HUES6 (cell line): Measurements from ENCODE around the gene PDLIM1.
"Not testable (repeated sequence)": the region's sequence is repeated elsewhere in the genome, so short reads cannot be mapped to it uniquely, and the experiment has no call there.

Experiments
- H3K27ac ChIP-seq: 2 replicates; pipeline ENCODE4 v1.7.0; 2013; ENCODE audit warnings: low read depth, mild to moderate bottlenecking, low read length, inconsistent platforms
- H3K27me3 ChIP-seq: 2 replicates; pipeline ENCODE4 v1.6.1; 2013; ENCODE audit warnings: low read length; ENCODE audit not compliant: control insufficient read depth, insufficient read depth
- H3K36me3 ChIP-seq: 2 replicates; pipeline ENCODE4 v1.6.1; 2013; ENCODE audit warnings: low read length; ENCODE audit not compliant: control insufficient read depth, insufficient read depth
- H3K4me1 ChIP-seq: 2 replicates; pipeline ENCODE4 v1.6.1; 2013; ENCODE audit warnings: low read length; ENCODE audit not compliant: control insufficient read depth, insufficient read depth
- H3K4me3 ChIP-seq: 2 replicates; pipeline ENCODE4 v1.5.1; 2013; ENCODE audit warnings: low read depth, low read length
- H3K9ac ChIP-seq: one replicate; pipeline ENCODE4 v1.6.1; 2013; ENCODE audit warnings: mild to moderate bottlenecking, low read length
- H3K9me3 ChIP-seq: 2 replicates; pipeline ENCODE4 v1.6.1; 2013; ENCODE audit warnings: low read depth, low read length; ENCODE audit not compliant: control insufficient read depth, insufficient read depth

Gene PDLIM1

GRCh38 chr10:95225136-95225535 lies 65.7 kb downstream of the PDLIM1 start:
- no peak overlapping the region for H3K4me3 ChIP-seq
- H3K27ac ChIP-seq, result no peak overlapping the region
- H3K9me3 ChIP-seq, result no peaks in the 10 kb centered on the region
- H3K4me1 ChIP-seq, result peaks cover 29% of the 10 kb centered on the region
- H3K9ac ChIP-seq, result no peak overlapping the region
- H3K27me3 ChIP-seq, result no peaks in the 10 kb centered on the region
- H3K36me3 ChIP-seq, result peaks cover 8% of the 10 kb centered on the region

- no peak overlapping the region for H3K9ac ChIP-seq
- peaks cover 18% of the 10 kb centered on the region for H3K36me3 ChIP-seq
- no peaks in the 10 kb centered on the region for H3K27me3 ChIP-seq
- no peak overlapping the region for H3K4me3 ChIP-seq
- peaks cover under 1% of the 10 kb centered on the region; the same call in 1 of the 2 replicates for H3K9me3 ChIP-seq
- H3K4me1 ChIP-seq, result peaks cover 5% of the 10 kb centered on the region
- H3K27ac ChIP-seq, result peak overlapping the region; percentile 81
Measured at GRCh38 chr10:95221124-95221523, 69.7 kb downstream of the PDLIM1 start.

DNA sequence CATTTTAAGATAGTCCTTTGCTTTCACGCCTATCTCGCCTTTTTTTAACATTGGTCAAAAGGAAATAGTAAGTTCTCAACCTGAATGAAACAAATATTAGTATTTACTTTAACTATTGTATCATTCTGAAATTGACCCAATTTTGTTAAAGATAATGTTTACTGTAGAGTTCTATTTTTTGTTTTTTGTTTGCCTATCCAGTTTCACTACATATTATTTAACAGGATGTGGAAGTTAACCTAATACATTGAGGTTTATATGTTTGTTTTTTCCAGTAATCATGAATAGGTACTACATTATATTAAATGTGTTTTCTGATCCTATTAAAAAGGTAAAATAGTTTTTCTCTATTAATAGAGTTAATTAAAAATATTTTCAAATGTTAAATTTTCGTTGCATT lies 70.3 kb downstream of the PDLIM1 start:
- no peaks in the 10 kb centered on the region for H3K27me3 ChIP-seq
- peaks cover 3% of the 10 kb centered on the region; the same call in 1 of the 2 replicates for H3K9me3 ChIP-seq
- H3K27ac ChIP-seq, result 0 out of 2 replicates have a peak overlapping the region, but pooled peaks have one; percentile 47
- H3K4me1 ChIP-seq, result peaks cover 5% of the 10 kb centered on the region
- no peak overlapping the region for H3K9ac ChIP-seq
- H3K4me3 ChIP-seq, result no peak overlapping the region
- peaks cover 19% of the 10 kb centered on the region for H3K36me3 ChIP-seq

- Histone ChIP-seq H3K9me3 (peaks cover 3% of the 10 kb centered on the region; the same call in 1 of the 2 replicates), H3K4me1 (peaks cover 10% of the 10 kb centered on the region), H3K4me3 (no peak overlapping the region), H3K36me3 (peaks cover 11% of the 10 kb centered on the region; the same call in 1 of the 2 replicates), H3K27ac (no peak overlapping the region), H3K27me3 (no peaks in the 10 kb centered on the region), H3K9ac (no peak overlapping the region)
Measured at GRCh38 chr10:95217476-95217875, 73.3 kb downstream of the PDLIM1 start.

DNA sequence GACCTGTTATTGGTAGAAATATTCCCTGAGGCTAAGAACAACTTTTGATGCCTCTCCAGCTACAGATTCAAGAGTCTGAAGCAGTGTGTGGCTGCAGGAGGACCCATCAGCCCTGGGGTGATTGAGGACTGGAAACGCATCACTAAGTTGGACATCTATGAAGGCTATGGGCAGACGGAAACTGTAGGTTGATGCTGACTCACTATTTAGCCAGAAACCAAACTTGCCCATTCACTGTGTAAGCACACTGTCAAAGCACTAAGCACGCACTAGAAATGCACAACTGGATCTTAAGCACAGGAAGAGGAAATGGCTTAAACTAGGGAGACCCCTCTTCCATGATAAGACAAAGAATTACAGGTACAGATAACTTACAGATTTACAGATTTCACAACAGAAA lies 76.0 kb downstream of the PDLIM1 start:
- H3K9ac ChIP-seq, result no peak overlapping the region
- H3K27me3 ChIP-seq, result no peaks in the 10 kb centered on the region
- H3K27ac ChIP-seq, result no peak overlapping the region
- H3K36me3 ChIP-seq, result peaks cover 11% of the 10 kb centered on the region; the same call in 1 of the 2 replicates
- peaks cover 5% of the 10 kb centered on the region; the same call in 1 of the 2 replicates for H3K4me1 ChIP-seq
- peaks cover 3% of the 10 kb centered on the region; the same call in 1 of the 2 replicates for H3K9me3 ChIP-seq
- no peak overlapping the region for H3K4me3 ChIP-seq

- H3K27me3 ChIP-seq, result no peaks in the 10 kb centered on the region
- no peak overlapping the region for H3K9ac ChIP-seq
- no peak overlapping the region for H3K27ac ChIP-seq
- H3K4me3 ChIP-seq, result no peak overlapping the region
- peaks cover 3% of the 10 kb centered on the region; the same call in 1 of the 2 replicates for H3K9me3 ChIP-seq
- H3K36me3 ChIP-seq, result peaks cover 11% of the 10 kb centered on the region; the same call in 1 of the 2 replicates
- peaks cover 5% of the 10 kb centered on the region for H3K4me1 ChIP-seq
Measured at GRCh38 chr10:95214369-95214768, 76.4 kb downstream of the PDLIM1 start.

GRCh38 chr10:95211606-95212279 lies 79.1 kb downstream of the PDLIM1 start:
- Histone ChIP-seq H3K36me3 (peaks cover 7% of the 10 kb centered on the region; the same call in 1 of the 2 replicates), H3K9ac (no peak overlapping the region), H3K27me3 (no peaks in the 10 kb centered on the region), H3K4me3 (no peak overlapping the region), H3K4me1 (peaks cover 11% of the 10 kb centered on the region), H3K27ac (no peak overlapping the region), H3K9me3 (0 out of 2 replicates have a peak, but pooled peaks cover 3% of the 10 kb centered on the region)

DNA sequence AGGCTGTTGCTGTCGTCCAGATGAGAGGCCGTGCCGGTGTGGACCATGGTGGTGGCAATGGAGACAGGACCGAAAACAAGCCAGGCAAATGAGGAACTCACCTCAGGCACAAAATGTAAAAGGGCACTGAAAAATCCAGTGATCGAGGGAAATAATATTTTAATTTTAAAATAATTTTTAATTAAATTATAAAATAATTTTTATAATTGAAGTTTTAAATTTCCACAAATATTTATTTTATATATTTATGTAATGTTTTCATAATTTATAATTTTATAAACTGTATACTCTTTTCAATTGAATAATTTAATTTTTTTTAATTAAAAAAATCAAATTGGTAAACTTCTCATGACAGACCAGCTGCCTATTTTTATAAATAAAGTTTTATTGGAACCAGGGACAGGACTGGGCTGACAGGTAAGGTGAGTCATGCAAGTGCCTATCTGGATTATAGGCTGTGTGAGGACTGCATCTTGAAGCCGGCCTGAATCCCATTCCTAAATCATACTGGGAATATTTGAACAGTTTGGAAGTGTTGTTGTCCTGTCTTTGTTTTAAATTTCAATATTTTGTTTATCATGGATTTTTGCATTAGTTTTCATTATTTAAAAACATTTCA lies 81.2 kb downstream of the PDLIM1 start:
- Histone ChIP-seq H3K9ac (no peak overlapping the region), H3K4me3 (no peak overlapping the region), H3K36me3 (no peaks in the 10 kb centered on the region; the same call in 1 of the 2 replicates), H3K9me3 (peaks cover 6% of the 10 kb centered on the region; the same call in 1 of the 2 replicates), H3K4me1 (peaks cover 8% of the 10 kb centered on the region), H3K27me3 (no peaks in the 10 kb centered on the region), H3K27ac (no peak overlapping the region)

GRCh38 chr10:95208702-95209391 lies 82.0 kb downstream of the PDLIM1 start:
- H3K4me3 ChIP-seq, result no peak overlapping the region
- peaks cover 6% of the 10 kb centered on the region; the same call in 1 of the 2 replicates for H3K9me3 ChIP-seq
- no peaks in the 10 kb centered on the region for H3K27me3 ChIP-seq
- H3K4me1 ChIP-seq, result peaks cover 6% of the 10 kb centered on the region
- no peaks in the 10 kb centered on the region; the same call in 1 of the 2 replicates for H3K36me3 ChIP-seq
- H3K9ac ChIP-seq, result no peak overlapping the region
- no peak overlapping the region for H3K27ac ChIP-seq

DNA sequence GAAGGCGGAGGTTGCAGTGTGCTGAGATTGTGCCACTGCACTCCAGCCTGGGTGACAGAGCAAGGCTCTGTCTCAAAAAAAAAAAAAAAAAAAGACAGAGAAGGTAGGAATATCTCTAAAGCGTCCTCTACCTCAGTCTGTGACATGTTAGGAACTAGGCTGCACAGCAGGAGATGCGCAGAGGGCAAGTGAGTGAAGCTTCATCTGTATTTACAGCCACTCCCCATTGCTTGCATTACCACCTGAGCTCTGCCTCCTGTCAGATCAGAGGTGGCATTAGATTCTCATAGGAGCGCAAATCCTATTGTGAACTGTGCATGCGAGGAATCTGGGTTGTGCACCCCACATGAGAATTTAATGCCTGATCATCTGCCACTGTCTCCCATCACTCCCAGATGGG lies 87.9 kb downstream of the PDLIM1 start:
- not testable (repeated sequence) for H3K4me1 ChIP-seq, H3K4me3 ChIP-seq, H3K27me3 ChIP-seq, H3K9ac ChIP-seq, H3K36me3 ChIP-seq, H3K9me3 ChIP-seq, H3K27ac ChIP-seq
